ENCODE data around the gene TPK1.
"Not testable (repeated sequence)": the region's sequence is repeated elsewhere in the genome, so short reads cannot be mapped to it uniquely, and the experiment has no call there.

Gene TPK1

DNA sequence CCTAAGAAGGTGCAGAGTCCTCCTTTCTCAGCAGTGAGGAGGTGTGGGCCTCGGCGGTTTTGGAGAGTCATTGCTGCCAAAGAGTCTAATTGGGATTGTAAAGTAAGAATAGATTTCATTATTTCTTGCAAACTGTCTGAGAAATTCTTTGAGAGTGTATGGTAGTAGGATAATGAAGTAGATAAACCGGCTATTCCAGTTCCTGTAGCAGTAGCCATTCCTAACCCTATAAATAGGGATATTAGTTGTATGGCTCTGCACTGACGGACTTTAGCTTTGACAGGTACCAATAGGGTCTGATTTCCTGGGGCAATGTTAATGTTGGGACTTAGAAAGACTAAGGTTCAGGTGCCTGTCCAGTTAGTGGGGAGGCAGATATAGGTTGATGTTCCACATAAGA is 416.9 kb downstream of the TPK1 start:
- in situ Hi-C loops (cut with MboI; ENCODE audit: low sequenced_read_pairs) = not testable (repeated sequence)

DNA sequence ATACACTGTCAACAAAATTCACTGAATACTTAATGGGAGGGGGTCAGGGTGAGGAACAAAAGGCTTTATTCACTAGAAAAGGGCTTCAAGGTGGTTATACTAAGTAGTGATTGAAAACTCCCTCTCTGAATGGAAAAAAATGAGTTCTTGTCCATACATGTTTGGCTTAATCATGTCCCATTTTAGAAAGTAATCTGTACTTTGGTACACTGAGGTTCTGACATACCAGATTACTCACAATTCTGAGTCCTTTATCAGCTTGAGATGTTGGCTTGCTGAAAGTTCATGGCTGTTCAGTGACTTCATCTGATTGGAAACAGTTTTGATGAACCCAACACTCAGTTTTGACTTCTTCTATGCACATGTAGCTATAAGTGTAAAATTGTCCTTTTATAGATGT is 419.5 kb downstream of the TPK1 start:
- in situ Hi-C loops (cut with MboI; ENCODE audit: low sequenced_read_pairs) = no loop called here

- in situ Hi-C loops (cut with MboI; ENCODE audit: low sequenced_read_pairs) = no loop called here
Measured at GRCh38 chr7:144415858-144416257, 420.0 kb downstream of the TPK1 start.

- in situ Hi-C loops (cut with MboI; ENCODE audit: low sequenced_read_pairs) = no loop called here
Measured at GRCh38 chr7:144414815-144415214, 421.0 kb downstream of the TPK1 start.

DNA sequence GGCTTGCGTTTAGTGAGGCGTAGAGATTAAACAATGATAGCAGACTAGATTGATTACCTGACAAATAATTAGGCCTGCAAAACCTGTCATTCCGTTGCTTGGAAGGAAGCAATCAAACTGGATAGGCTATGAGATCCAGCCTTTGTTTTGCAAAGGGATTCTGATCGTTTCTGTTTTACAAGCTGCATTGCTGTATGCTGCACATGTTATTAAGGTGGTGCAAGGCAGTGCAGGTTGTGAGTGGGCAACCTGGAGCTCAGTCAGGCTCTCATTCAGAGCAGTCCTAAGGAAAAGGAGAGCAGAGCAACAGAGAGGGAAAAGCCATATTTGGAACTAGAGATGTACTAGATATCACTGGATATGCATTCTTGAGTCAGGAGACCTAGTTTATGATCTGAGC is 425.4 kb downstream of the TPK1 start:
- in situ Hi-C loops (cut with MboI; ENCODE audit: low sequenced_read_pairs) = no loop called here

DNA sequence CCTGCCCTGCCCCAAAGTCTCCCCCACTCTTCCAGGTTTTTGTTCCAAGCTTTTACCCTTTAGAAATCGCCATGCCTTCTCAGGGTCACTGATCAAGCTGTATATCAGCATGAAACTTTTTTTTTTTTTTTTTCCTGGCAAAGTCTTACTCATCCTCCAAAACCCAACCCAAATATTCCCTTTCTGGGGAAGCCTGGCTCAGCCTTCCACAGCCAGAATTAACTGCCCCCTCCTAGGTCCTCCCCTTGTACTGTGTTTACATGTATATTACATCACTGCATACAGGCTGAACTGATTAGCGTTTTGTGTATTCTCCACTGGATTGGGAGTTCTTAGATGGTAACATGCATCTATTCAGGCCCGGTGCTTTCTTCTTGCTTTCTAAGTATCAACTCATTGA is 427.7 kb downstream of the TPK1 start:
- in situ Hi-C loops (cut with MboI; ENCODE audit: low sequenced_read_pairs) = no loop called here

GRCh38 chr7:144407266-144407931 is 428.5 kb downstream of the TPK1 start:
- in situ Hi-C loops (cut with MboI; ENCODE audit: low sequenced_read_pairs) = no loop called here

- in situ Hi-C loops (cut with MboI; ENCODE audit: low sequenced_read_pairs) = no loop called here
Measured at GRCh38 chr7:144404946-144405345, 430.9 kb downstream of the TPK1 start.

DNA sequence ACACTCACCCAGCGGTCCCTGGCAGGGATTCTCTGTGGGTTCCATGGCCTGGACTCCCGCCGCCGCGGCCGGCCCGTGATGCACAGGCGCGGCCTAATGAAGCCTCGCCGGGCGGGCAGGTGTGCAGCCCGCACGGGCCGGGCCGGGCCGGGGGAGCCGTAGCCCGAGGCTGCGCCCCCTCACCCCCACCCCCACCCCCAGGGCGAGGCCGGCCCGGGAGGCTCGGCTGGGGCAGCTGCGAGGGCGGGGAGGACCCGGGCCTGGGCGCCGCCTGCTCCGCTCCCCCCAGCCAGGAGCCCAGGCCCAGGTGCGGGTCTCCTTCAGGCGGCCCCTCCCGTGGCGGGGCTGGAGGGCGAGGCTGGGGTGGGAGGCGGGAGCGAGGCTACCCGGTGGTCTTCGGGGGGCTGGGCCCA is 432.2 kb downstream of the TPK1 start, which contains the start of gene NOBOX:
NOBOX (minus strand) TSS at position 45 of the 413 bp plus-strand sequence.
- in situ Hi-C loops (cut with MboI; ENCODE audit: low sequenced_read_pairs) = no loop called here

DNA sequence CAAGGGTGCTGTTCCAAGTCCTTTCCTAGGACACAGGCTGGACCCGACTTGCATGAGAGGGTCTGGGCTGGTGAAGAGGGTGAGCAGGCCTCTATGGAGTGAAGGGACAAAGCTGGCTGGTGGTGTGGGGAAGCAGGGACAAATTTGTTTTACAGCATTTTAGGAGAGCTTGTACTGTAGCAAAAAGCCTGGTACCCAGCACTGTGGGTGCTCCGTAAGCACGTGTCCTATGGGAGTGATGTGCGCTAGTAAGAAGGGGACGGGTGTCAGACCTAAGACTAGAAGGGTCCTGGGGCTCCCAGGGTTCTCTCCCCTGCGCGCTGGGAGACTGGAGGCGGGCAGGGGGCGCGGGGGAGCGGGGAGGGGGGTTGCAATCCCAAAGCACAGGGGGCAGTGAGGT is 432.8 kb downstream of the TPK1 start:
- in situ Hi-C loops (cut with MboI; ENCODE audit: low sequenced_read_pairs) = no loop called here
